Measurements from ENCODE around the gene TSC22D3.

The TSC22D3 gene

GRCh38 chrX:107675823-107676555 is 99.6 kb downstream of the TSC22D3 start:
- ATAC-seq: no peak
- TF ChIP-seq TSHZ2 (CRISPR knock-in tag; IDR thresholded peaks at IDR 0.05) (no peak), ZNF8 (CRISPR knock-in tag; IDR thresholded peaks at IDR 0.05) (no peak), ESRRG (CRISPR knock-in tag; IDR thresholded peaks at IDR 0.05) (no peak), CSRNP3 (CRISPR knock-in tag; IDR thresholded peaks at IDR 0.05) (no peak), ZC3H10 (CRISPR knock-in tag; IDR thresholded peaks at IDR 0.05) (no peak)

GRCh38 chrX:107675365-107675654 is 100.3 kb downstream of the TSC22D3 start:
- no peak for ATAC-seq
- TF ChIP-seq SNAI2 (CRISPR knock-in tag; IDR thresholded peaks at IDR 0.05) (no peak), ZFP30 (CRISPR knock-in tag; IDR thresholded peaks at IDR 0.05) (no peak), POU6F1 (CRISPR knock-in tag; IDR thresholded peaks at IDR 0.05; ENCODE audit: borderline replicate concordance, low read depth) (no peak), BACH2 (CRISPR knock-in tag; IDR thresholded peaks at IDR 0.05; ENCODE audit: borderline replicate concordance) (no peak), ZNF70 (CRISPR knock-in tag; IDR thresholded peaks at IDR 0.05) (no peak), TOX (CRISPR knock-in tag; IDR thresholded peaks at IDR 0.05; ENCODE audit: borderline replicate concordance) (no peak), ISL1 (CRISPR knock-in tag; IDR thresholded peaks at IDR 0.05) (no peak), ZC3H10 (CRISPR knock-in tag; IDR thresholded peaks at IDR 0.05) (no peak), OSR1 (CRISPR knock-in tag; IDR thresholded peaks at IDR 0.05) (no peak), GLIS3 (CRISPR knock-in tag; IDR thresholded peaks at IDR 0.05) (no peak), ZFP3 (CRISPR knock-in tag; IDR thresholded peaks at IDR 0.05) (no peak), ESRRG (CRISPR knock-in tag; IDR thresholded peaks at IDR 0.05) (no peak), CREB5 (CRISPR knock-in tag; IDR thresholded peaks at IDR 0.05; ENCODE audit: low read depth) (no peak), ARNTL (CRISPR knock-in tag; IDR thresholded peaks at IDR 0.05; ENCODE audit: borderline replicate concordance, low read depth) (no peak), PATZ1 (CRISPR knock-in tag; IDR thresholded peaks at IDR 0.05; ENCODE audit: borderline replicate concordance) (no peak), TSHZ2 (CRISPR knock-in tag; IDR thresholded peaks at IDR 0.05) (no peak), CSDC2 (CRISPR knock-in tag; IDR thresholded peaks at IDR 0.05) (no peak), ZNF565 (CRISPR knock-in tag; conservative IDR thresholded peaks at IDR 0.05; ENCODE audit: low read depth) (no peak)
